ENCODE results near the gene BCAN. TPM values are rescaled to one million over a fixed set of nuclear protein-coding genes. Genes with fewer than 3 reads are reported as not detected.

Gene BCAN
- total RNA-seq, 4 donors from 2014 or later = not detected

DNA sequence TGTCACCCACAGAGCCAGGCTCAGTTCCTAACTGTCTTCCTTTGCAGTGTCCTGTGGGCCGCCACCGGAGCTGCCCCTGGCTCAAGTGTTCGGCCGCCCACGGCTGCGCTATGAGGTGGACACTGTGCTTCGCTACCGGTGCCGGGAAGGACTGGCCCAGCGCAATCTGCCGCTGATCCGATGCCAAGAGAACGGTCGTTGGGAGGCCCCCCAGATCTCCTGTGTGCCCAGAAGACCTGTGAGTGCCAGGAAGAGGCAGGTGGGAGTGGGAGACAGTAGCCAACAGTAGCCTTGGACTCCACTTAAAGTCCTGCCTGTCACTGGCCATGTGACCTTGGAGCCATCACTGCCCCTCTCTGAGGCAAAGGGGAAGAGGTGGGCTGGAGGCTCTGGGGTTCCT lies 16.6 kb downstream of the BCAN start:
- TF ChIP-seq, protein P1, sequence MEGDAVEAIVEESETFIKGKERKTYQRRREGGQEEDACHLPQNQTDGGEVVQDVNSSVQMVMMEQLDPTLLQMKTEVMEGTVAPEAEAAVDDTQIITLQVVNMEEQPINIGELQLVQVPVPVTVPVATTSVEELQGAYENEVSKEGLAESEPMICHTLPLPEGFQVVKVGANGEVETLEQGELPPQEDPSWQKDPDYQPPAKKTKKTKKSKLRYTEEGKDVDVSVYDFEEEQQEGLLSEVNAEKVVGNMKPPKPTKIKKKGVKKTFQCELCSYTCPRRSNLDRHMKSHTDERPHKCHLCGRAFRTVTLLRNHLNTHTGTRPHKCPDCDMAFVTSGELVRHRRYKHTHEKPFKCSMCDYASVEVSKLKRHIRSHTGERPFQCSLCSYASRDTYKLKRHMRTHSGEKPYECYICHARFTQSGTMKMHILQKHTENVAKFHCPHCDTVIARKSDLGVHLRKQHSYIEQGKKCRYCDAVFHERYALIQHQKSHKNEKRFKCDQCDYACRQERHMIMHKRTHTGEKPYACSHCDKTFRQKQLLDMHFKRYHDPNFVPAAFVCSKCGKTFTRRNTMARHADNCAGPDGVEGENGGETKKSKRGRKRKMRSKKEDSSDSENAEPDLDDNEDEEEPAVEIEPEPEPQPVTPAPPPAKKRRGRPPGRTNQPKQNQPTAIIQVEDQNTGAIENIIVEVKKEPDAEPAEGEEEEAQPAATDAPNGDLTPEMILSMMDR (IDR thresholded peaks at IDR 0.05) = no peak
- DNase-seq (ENCODE audit: low spot score) (no peak), ATAC-seq (ENCODE audit: low FRiP score) (no peak)

DNA sequence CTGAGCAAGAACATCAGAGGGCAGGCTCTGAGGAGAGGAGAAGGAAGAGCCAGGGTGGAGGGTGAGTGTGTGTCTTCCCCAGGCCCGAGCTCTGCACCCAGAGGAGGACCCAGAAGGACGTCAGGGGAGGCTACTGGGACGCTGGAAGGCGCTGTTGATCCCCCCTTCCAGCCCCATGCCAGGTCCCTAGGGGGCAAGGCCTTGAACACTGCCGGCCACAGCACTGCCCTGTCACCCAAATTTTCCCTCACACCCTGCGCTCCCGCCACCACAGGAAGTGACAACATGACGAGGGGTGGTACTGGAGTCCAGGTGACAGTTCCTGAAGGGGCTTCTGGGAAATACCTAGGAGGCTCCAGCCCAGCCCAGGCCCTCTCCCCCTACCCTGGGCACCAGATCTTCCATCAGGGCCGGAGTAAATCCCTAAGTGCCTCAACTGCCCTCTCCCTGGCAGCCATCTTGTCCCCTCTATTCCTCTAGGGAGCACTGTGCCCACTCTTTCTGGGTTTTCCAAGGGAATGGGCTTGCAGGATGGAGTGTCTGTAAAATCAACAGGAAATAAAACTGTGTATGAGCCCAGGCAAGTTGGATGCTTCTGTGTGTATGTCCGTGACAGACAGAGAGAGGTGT lies 17.1 kb downstream of the BCAN start:
- ATAC-seq (ENCODE audit: low FRiP score) (no peak), DNase-seq (ENCODE audit: low spot score) (no peak)
- TF ChIP-seq, protein P1 (IDR thresholded peaks at IDR 0.05) = no peak

DNA sequence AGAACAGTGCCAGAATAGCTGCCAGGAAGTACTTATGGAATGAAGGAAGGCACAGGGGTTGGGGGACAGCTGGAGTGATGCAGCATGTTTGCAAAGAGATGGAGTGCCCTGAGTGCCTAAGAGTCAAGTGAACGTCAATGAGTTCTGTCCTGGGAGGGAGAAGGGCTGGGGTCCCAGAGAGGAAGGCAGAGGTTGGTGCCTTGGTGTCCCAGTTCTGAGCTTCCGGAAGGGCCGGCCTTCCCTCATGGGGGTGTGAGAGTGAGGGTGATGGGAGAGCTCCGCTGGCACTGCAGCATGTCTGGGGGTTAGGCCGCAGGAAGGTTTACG lies 17.7 kb downstream of the BCAN start:
- no peak for DNase-seq (ENCODE audit: low spot score)
- TF ChIP-seq, protein P1 (IDR thresholded peaks at IDR 0.05) = no peak
- ATAC-seq (ENCODE audit: low FRiP score) = no peak

DNA sequence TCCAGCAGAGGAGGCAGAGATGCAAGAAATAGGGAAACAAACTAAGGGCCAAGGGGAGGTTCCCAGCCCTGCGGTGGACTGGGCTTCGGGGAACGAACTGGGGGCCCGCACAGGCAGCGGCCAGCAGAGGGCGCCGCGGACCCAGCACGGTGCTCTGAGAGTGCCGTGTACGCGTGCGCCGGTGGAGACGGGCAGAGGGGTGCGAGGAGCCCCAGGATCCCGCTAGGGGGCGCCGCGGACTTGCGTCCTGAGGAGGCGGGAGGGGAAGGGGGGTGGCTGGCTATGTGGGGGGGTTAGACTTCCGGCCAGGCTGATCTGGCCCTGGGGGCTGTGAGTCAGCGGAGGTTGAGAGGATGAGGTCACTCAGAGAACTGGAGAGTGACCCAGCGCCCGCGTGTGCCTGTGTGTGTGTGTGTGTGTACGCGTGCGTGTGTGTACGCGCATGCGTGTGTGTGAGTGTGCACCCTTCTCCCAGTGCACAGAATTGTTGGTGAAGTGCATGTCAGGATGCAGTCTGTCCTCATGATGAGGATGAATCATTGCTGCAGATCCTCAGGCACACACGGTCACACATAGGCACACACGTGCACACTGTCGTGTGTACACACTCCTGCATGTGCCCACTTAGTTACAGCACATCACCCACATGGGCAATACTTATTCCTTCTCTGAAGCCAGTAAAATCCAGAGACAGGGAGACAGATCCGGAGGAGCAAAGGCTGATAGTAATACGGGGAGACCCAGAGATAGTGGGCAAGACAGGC lies 18.3 kb downstream of the BCAN start:
- TF ChIP-seq, protein P1 (IDR thresholded peaks at IDR 0.05) = peak in 2 of 3 donors; percentile 84 to 98
- peak; percentile 73 for DNase-seq (ENCODE audit: low spot score)
- ATAC-seq (ENCODE audit: low FRiP score) = peak; percentile 88

DNA sequence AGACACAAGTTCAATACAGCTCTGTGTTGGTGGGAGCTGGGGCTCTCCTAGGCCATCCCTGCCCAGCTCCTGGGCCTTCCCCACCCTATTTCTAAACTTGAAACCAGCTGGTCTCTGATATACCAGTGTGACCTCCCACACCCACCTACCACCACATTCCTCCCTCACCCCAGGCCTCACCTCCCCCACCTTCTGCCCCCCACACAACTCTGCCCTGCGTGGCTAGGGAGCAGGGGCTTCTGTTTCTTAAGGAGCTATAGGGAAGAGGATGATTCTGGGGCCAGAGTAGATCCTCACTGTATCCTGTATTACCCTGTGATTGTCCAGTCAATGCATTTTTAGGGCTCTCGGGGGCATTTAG lies 18.8 kb downstream of the BCAN start:
- ATAC-seq (ENCODE audit: low FRiP score) (no peak), DNase-seq (ENCODE audit: low spot score) (no peak)
- TF ChIP-seq, protein P1 (IDR thresholded peaks at IDR 0.05) = no peak

DNA sequence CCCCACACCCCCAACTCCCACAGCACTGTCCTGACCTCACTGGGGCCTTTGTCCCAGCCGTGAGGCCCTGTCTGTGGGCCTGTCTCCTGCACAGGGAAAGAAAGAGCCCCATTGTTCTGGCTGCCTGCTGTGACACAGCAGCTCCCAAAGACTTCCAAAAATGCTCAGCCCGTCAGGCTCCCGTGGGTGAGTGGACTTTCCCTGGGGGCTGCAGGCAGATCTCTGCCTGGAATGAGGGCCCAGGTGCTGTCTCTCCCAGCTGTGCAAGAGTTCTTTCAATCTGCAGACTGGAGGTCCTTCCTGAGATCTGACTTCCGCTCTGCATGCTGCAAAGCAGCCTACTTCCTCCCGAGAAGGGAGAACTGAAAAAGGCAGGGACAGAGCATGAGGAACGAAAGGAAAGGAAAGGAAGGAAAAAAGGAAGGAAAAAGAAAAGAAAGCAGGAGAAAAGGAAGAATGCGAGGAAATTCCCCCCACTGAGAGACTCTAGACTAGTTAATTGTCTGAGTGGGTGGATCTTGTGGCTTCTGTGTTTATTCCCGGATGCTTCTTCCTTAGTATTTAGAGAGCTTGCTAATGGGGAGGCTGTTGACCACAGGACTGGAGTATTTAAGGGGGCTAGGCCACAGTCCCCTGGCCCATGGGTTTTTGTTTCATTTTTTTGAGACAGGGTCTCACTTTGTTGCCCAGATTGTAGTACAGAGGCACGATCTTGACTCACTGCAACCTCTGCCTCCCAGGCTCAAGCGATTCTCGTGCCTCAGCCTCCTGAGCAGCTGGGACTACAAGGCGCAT lies 20.3 kb downstream of the BCAN start:
- DNase-seq (ENCODE audit: low spot score) (no peak), ATAC-seq (ENCODE audit: low FRiP score) (no peak)
- TF ChIP-seq, protein P1 (IDR thresholded peaks at IDR 0.05) = no peak
